ENCODE results near the gene GLI2.

The GLI2 gene

GRCh38 chr2:120771781-120772208 lies 36.1 kb downstream of the GLI2 start:
- no peak for DNase-seq

DNA sequence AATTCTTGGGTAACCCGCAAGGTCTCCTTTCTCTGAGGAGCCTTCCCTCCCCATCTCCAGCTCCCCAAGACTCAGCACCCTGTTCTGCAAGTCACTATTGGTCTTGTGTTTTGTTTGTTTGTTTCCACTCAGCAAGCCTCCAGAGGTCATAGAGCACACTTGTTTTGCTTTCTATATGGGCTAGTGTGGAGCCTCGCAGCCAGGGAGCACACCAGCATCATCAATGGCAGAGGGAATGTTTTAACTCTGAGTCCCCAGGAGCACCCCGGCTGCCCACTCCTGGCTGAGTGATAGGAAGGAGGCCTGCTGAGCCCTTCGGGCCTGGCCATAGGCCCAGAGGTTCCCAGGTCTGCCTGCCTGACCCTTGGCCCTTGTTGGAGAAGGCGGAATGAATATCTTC lies 36.6 kb downstream of the GLI2 start:
- no peak for DNase-seq

GRCh38 chr2:120773186-120773800 lies 37.6 kb downstream of the GLI2 start:
- no peak for DNase-seq

DNA sequence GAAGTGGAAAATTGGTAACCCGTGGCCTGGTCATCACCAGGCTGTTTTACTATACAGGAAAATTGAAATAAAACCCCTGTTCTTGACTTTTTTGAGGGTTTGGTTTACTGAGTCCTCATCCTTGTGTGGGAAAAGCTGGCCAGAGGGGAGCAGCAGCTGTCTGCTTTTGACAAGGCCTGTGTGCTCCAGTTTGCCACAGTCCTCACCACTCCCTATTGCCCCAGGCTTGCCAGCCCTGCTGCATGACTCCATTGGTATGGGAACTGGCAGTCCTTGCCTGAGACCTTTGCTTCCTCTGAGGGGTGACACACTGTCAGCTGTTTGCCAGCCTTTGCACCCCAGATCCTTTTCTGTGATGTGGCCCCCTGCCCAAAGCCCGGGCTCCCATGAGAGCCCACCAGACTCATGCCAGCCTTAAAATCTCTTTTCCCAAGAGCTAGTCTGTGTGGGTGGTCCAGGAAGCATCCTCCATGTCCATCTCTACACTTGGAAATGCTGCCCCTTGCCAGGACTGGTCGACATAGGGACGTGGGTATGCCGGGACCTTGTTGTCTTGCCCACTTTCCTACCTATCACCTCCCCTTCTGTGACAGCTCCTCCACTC lies 39.0 kb downstream of the GLI2 start:
- DNase-seq, result no peak

DNA sequence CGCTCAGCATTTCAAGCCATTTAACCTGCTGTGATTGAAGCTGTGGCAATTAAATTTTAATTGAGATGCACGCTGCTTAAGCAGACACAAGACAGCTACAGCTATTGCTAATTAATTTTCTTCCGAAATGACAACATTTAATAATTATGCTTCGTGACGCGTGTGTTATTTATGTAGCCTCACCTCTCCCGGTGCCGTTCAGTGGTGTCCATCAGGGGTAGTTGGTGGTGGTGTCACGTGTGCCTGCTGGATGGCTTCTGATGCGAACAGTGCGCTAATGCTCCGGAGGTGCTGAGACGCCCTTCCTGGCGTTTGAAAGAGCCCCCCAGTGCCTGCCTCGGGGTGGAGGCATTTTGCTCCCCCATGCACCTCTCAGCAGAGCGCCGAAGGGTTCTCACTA lies 39.5 kb downstream of the GLI2 start:
- no peak for DNase-seq

DNA sequence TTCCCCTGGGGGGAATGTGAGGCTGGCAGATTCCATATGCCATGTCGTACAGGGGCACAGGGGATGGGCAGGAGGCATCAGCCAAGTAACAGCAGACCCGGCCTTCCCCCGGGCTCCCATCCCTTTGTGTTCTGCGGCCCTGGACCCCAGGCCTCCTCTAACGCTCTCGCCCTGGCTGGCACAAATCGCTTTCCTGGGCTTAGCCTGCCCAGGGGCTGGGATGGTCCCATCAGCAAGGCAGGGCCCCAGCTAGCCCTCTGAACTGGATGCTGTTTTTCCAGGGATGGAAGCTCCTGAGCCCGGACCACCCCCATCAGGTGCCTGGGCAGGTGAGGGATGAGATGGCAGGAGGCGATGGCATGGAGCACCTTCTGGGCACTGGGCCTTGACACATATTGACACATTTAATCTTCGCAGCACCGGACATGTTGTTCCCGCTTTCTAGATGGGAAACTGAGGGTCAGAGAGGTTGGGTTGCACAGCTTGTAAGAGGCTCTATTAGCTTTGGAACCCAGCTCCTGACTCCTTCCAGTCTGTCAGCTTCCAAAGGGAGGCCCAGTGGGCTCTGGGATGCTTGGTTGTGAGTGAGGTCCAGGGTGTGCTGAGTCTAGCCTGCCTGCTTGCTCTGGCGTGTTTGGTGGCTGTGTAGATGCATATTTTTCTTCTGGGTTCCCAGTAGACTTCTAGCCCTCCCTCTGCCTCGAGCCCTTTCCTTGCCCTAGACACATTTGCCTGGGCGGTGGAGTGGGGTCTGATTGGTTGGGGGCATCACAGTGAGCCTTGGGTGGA lies 40.3 kb downstream of the GLI2 start:
- no peak for DNase-seq

GRCh38 chr2:120776649-120777048 lies 41.0 kb downstream of the GLI2 start:
- DNase-seq, result no peak

DNA sequence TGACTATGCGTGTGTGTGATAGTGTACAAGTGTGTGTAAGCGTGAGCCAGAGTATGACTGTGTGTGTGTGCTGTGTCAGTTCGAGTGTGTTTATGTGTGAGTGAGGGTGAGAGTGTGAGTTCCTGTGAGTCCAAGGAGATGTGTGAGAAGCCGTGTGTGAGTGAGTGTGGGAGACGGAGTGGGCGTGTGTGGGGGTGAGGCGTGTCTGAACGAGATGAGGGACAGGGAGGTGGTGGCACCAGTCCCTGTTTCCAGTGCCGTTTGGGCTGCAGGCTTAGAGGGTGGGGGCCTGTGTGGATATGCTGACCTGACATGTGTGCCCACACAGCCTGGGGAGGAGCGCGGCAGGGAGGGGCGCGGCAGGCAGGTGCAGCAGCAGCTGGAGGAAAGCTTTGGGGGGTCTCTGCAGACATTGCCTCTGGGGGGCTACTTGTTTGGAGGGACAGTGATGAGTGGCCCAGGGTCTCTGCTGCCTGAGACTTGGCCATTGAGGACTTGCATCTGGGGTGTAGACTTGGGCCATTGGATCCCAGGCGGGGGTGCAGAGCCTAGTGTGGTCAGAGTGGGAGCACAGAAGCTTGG lies 41.6 kb downstream of the GLI2 start:
- DNase-seq, result no peak

DNA sequence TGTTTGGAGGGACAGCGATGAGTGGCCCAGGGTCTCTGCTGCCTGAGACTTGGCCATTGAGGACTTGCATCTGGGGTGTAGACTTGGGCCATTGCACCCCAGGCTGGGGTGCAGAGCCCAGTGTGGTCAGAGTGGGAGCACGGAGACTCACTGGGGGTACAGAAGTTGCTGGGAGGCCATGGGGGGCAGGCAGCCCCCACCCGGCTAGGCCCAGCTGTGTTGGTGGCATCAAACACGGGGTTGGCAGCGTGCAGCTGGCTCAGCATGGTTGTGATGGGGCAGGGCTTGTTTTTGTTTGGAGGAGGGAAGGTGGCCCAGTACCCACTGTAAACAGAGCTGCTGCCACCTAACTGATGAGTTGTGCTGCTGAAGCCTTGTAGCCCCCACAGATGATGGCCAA lies 42.1 kb downstream of the GLI2 start:
- DNase-seq, result no peak

- no peak for DNase-seq
Measured at GRCh38 chr2:120778244-120778643, 42.6 kb downstream of the GLI2 start.

DNA sequence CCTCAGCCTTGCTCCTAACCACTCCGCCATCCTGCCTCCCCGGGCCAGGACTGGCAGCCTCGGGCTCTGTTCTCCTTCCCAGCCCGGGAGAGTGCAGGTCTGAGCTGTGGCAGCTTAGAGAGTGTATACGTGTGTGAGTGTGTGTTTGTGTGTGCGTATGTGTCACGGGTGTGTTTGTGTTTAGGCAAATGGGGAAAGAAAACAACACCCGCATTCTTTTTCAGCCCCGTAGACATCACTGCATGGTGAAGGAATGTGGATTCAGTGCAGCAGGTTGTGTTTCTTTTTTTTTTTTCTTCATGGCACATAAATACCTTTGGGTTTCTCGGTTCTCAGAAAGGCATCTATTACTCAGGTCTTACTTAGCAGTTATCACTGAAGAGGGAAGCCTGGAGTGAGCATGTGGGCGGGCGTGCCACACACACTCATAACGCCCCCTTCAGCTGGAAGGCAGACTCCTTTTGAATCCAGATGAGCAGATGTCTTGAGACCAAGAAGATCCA lies 44.2 kb downstream of the GLI2 start:
- peak in 1 of 2 experiments; percentile 3 for DNase-seq

- no peak for DNase-seq
Measured at GRCh38 chr2:120780402-120780801, 44.7 kb downstream of the GLI2 start.

DNA sequence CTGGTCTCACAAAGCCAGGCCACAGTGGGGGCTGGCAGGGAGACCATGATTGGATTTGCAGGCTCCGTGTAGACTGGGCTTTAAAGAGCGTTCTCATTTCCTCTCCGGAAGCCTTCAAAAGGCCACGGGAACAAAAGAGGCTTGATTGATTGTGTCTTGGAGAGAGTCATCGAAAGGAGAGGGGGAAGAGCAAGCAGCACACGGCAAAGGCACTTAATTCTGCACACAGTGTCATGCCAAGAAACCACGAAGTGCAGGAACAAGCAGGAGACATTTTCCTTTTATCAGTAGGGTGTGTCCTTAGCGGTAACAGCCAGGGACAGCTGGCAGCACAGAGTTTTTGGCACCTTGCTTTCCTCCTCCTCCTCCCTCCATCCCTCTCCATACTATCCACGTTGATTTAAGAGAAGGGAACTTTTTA lies 47.7 kb downstream of the GLI2 start:
- no peak for DNase-seq

GRCh38 chr2:120783969-120784372 lies 48.3 kb downstream of the GLI2 start:
- DNase-seq, result no peak

All from Kasumi-1 (cell line).